T-helper 17 cell (primary cell): ENCODE data around the gene LRRFIP2. TPM values are rescaled to one million over a fixed set of nuclear protein-coding genes. Genes with fewer than 3 reads are reported as not detected.
A peak's percentile ranks its signal among the peaks of the same experiment; 100 is the strongest.
"Not testable (repeated sequence)": the region's sequence is repeated elsewhere in the genome, so short reads cannot be mapped to it uniquely, and the experiment has no call there.

ENCODE experiments used
- ATAC-seq: fragments of 150-1000 bp; cut with Tn5 transposase; 2 replicates; pipeline ENCODE4 v1.10.0; 2021; ENCODE audit warnings: mild to moderate bottlenecking, moderate library complexity
- DNase-seq, 3 donors: peaks; one replicate each; pipeline versions ENCODE4 v3.0.0 to v3.0.0-alpha.2; 2020 to 2021
- H3K9me3 ChIP-seq: one replicate; pipeline ENCODE4 v1.7.0; 2013; ENCODE audit warnings: low read length, mild to moderate bottlenecking; ENCODE audit not compliant: control insufficient read depth, poor library complexity, severe bottlenecking
- H3K27ac Mint-ChIP-seq: one replicate; pipeline ENCODE4 v1.8.0; 2022; ENCODE audit warnings: mild to moderate bottlenecking, moderate library complexity, mixed read lengths
- H3K27me3 Mint-ChIP-seq: one replicate; pipeline ENCODE4 v1.8.0; 2022; ENCODE audit warnings: mixed read lengths
- H3K36me3 Mint-ChIP-seq: one replicate; pipeline ENCODE4 v1.8.0; 2022; ENCODE audit warnings: low read depth, mixed read lengths
- H3K4me1 Mint-ChIP-seq: one replicate; pipeline ENCODE4 v1.8.0; 2022; ENCODE audit warnings: mild to moderate bottlenecking, mixed read lengths
- H3K4me3 Mint-ChIP-seq: one replicate; pipeline ENCODE4 v1.8.0; 2022; ENCODE audit warnings: mild to moderate bottlenecking, moderate library complexity, mixed read lengths
- total RNA-seq, 4 donors: library from RNA in 2 of 4; stranded (reverse) in 2 of 4; gene quantifications; one replicate each; pipeline ENCODE4 v1.2.3 and lab custom pipeline; 2022 to 2026

Gene LRRFIP2, protein sequence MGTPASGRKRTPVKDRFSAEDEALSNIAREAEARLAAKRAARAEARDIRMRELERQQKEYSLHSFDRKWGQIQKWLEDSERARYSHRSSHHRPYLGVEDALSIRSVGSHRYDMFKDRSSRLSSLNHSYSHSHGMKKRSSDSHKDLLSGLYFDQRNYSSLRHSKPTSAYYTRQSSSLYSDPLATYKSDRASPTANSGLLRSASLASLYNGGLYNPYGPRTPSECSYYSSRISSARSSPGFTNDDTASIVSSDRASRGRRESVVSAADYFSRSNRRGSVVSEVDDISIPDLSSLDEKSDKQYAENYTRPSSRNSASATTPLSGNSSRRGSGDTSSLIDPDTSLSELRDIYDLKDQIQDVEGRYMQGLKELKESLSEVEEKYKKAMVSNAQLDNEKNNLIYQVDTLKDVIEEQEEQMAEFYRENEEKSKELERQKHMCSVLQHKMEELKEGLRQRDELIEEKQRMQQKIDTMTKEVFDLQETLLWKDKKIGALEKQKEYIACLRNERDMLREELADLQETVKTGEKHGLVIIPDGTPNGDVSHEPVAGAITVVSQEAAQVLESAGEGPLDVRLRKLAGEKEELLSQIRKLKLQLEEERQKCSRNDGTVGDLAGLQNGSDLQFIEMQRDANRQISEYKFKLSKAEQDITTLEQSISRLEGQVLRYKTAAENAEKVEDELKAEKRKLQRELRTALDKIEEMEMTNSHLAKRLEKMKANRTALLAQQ
- total RNA-seq (10 to 100 TPM; 45.4 to 51.6 TPM), total RNA-seq (lab: John Stamatoyannopoulos, UW) (60.9 to 71.2 reads per million in 2 donors)

DNA sequence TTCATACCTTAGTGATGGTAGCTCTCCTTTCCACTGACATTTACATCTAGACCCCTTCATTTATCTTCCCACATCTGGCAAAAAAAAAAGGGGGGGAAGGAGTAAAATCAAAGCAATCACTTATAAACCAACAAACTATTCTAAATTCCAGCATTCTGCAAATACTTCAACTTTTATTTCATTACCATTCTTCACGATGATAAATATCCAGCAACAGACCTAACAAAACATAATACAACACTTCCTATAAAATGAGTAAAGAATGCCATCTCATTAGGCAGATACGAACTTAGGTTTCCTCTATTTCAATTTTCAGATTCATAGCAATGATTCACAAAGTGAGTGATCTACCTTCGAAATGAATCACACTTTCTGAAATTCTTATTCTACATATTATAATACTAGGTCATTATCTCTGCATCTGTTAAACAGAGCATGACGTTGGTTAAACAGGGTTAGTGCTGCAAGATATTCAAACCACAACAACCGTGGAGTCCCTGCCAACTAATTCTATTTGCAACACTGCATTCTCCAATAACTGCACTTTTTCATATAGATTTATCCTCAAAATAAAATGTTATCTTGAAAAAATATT lies at the start of gene LRRFIP2:
Gene LRRFIP2 (minus strand): TSS at position 51 of the 595 bp plus-strand sequence. CDS start 25,599 bp downstream, outside the sequence.
- Mint-ChIP-seq H3K36me3 (no peaks in the 10 kb centered on the region), H3K27me3 (no peaks in the 10 kb centered on the region), H3K27ac (peak within 1 kb of the TSS; percentile 92), H3K4me1 (peaks cover 29% of the 10 kb centered on the region), H3K4me3 (peak within 1 kb of the TSS; percentile 92)
- DNase-seq (no peak), ATAC-seq (peak; percentile 51)
- no peaks in the 10 kb centered on the region for H3K9me3 ChIP-seq

DNA sequence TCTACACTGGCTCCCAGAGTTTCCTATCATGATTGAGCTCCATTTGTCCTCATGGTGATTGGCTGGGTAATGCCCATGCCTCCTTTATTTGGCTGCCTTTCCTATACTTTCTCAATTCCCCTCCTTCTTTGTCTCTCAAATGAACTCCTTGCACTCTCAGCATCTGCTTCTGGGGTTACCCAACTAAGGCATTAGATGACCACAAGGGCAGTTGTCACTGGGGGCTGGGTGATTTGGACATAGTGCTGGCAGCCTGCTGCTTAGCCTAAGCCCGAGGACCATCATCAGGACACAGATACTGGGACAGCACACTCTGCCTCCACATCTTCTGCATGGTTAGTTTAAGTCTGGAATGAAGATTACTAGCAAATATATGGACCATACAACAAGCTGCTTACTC lies 49.2 kb upstream of the LRRFIP2 start:
- no peak overlapping the region for H3K4me3 Mint-ChIP-seq
- no peaks in the 10 kb centered on the region for H3K36me3 Mint-ChIP-seq
- peaks cover 19% of the 10 kb centered on the region for H3K4me1 Mint-ChIP-seq
- ATAC-seq (no peak), DNase-seq (no peak)
- no peak overlapping the region for H3K27ac Mint-ChIP-seq
- no peaks in the 10 kb centered on the region for H3K27me3 Mint-ChIP-seq
- H3K9me3 ChIP-seq = no peaks in the 10 kb centered on the region

DNA sequence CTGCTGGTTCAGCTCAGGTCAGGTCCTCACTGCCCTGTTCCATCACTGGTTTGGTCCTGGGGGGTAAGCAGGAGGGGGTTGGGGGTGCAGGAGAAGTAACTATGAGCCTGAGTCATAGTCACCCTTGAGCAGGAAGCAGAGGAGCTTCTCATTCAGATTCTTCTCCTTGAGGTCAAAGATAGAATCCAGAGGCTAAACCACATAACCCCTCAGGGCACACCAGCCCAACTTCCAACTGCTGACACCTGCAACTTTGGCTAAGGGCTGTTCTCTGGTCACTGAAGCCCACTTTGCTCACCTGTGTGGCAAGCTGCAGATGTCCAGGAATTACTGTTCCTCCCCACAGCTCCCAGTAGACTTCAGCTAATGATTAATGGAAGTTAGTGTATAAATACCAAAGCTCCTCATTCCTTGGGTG lies 48.8 kb upstream of the LRRFIP2 start:
- H3K27ac Mint-ChIP-seq = no peak overlapping the region

GRCh38 chr3:37222542-37222941 lies 48.2 kb upstream of the LRRFIP2 start:
- not testable (repeated sequence) for H3K4me3 Mint-ChIP-seq

More for the DNA sequence above, 48.8 kb upstream of the LRRFIP2 start:
- H3K4me3 Mint-ChIP-seq = no peak overlapping the region
- H3K36me3 Mint-ChIP-seq = no peaks in the 10 kb centered on the region
- H3K4me1 Mint-ChIP-seq = peaks cover 19% of the 10 kb centered on the region
- ATAC-seq (no peak), DNase-seq (no peak)
- no peaks in the 10 kb centered on the region for H3K27me3 Mint-ChIP-seq
- H3K9me3 ChIP-seq = no peaks in the 10 kb centered on the region

DNA sequence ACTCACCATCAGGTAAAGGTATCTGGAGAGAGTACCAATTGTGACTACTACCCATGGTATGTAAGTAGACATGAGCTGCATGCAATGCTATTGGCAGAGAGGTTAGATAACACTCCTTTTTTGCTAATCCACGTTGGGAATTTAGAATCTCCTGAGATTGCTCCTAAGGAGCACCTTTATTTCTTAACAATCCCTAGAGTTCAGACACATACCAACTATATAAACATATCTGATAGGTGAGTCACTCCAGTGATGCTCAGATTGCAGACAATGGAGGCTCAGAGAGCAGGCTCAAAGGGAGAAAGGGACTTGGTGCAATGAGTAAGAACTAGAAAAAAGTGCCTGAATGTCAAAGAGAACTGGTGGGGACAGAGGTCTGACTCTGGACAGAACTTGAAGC lies 47.0 kb upstream of the LRRFIP2 start:
- H3K27ac Mint-ChIP-seq = no peak overlapping the region

More at GRCh38 chr3:37222542-37222941, 48.2 kb upstream of the LRRFIP2 start:
- H3K27ac Mint-ChIP-seq, H3K27me3 Mint-ChIP-seq, DNase-seq, ATAC-seq, H3K9me3 ChIP-seq, H3K36me3 Mint-ChIP-seq: not testable (repeated sequence)
- H3K4me1 Mint-ChIP-seq = peaks cover 16% of the 10 kb centered on the region

GRCh38 chr3:37219266-37219665 lies 44.9 kb upstream of the LRRFIP2 start:
- peaks cover 24% of the 10 kb centered on the region for H3K4me1 Mint-ChIP-seq
- peak overlapping the region; percentile 7 for H3K4me3 Mint-ChIP-seq
- ATAC-seq = no peak
- no peak overlapping the region for H3K27ac Mint-ChIP-seq
- no peak for DNase-seq
- no peaks in the 10 kb centered on the region for H3K27me3 Mint-ChIP-seq
- H3K36me3 Mint-ChIP-seq = no peaks in the 10 kb centered on the region
- H3K9me3 ChIP-seq = no peaks in the 10 kb centered on the region

More for the DNA sequence above, 47.0 kb upstream of the LRRFIP2 start:
- no peaks in the 10 kb centered on the region for H3K36me3 Mint-ChIP-seq
- ATAC-seq = no peak
- H3K4me1 Mint-ChIP-seq = peaks cover 20% of the 10 kb centered on the region
- no peak overlapping the region for H3K4me3 Mint-ChIP-seq
- DNase-seq = no peak
- H3K9me3 ChIP-seq = no peaks in the 10 kb centered on the region
- H3K27me3 Mint-ChIP-seq = no peaks in the 10 kb centered on the region

DNA sequence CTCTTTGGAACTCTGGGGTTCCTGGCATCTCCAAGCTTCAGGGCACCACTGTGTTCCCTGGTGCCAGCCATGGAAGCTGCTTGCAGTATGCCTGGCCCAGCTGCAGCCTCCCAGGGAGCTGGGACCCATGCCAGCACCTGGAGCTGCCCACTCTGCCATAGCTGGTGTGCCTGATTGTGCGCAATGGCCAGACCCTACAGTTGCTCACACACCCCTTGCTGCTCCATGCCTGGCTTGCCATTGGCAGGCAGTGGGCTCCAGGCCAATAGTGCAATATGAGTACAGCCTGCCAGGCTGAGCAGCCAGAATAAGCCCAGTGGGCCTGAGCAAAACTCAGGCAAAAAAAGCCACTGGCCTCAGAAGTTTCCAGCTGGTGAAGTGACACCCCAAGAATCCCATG lies 43.8 kb upstream of the LRRFIP2 start:
- peaks cover 19% of the 10 kb centered on the region for H3K4me1 Mint-ChIP-seq
- ATAC-seq (no peak), DNase-seq (no peak)
- H3K27ac Mint-ChIP-seq = peak overlapping the region; percentile 90
- no peaks in the 10 kb centered on the region for H3K9me3 ChIP-seq
- H3K36me3 Mint-ChIP-seq = no peaks in the 10 kb centered on the region
- H3K27me3 Mint-ChIP-seq = no peaks in the 10 kb centered on the region
- no peak overlapping the region for H3K4me3 Mint-ChIP-seq

DNA sequence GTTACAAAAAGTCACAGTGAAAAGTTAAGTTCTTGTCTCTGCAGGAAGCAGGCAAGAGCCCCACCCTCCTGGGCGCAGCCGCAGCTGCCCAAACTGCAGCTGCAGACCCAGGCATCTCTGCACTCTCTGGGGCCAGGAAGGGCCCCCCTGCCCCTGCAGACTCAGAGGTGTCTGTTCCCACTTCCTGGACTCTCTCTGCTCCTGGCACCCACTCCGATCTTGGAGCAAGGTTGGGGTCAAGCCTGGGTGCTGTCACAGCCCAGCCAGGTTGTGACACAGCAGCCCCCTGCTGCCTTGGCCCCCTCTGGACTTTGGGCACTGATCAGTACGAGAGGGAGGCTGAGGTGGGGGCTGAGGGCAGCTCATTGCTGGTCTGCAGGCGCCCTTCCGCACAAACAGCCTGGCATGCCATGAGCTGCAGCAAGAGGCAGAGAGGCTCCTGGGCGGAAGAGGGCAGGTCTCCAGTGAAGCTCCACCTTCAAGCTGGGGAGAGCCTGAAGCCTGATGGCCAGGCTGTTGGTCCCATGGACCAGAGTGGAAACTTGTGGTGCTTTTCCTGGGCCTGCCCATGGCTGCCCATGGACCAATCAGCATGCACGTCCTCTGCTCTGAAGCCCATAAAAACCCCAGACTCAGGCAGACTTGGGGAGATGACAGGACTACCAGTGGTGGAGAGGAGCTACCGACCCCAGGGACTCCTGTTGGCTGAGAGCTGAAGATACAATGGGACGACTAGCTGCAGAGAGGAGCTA lies 42.9 kb upstream of the LRRFIP2 start:
- H3K27me3 Mint-ChIP-seq = no peaks in the 10 kb centered on the region
- H3K4me3 Mint-ChIP-seq = peak overlapping the region; percentile 79
- no peaks in the 10 kb centered on the region for H3K9me3 ChIP-seq
- ATAC-seq = peak; percentile 71
- H3K4me1 Mint-ChIP-seq = peaks cover 16% of the 10 kb centered on the region
- DNase-seq = no peak
- H3K36me3 Mint-ChIP-seq = no peaks in the 10 kb centered on the region
- H3K27ac Mint-ChIP-seq = peak overlapping the region; percentile 90

DNA sequence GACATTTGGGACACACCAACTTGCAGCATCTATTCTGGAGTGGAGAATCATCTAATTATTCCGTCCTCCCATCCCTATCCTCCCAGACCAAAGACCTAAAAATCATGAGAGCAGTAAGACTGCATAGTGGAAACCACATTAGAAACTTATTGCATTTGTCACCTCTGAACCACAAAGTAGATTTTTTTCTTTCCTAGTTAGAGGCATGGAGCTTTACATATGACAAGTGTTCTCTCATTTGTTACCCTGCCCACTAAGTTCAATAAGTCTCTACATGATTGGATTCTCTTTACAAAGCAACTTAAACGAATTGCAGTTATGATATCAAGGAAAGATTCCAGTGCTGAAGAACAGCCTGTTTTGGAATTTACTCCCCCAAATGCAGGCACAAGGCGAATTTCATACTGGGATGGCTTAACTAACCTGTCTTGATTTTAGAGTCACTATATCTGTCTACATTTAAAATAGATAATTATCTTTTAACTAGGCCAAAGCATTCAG lies 42.3 kb upstream of the LRRFIP2 start:
- DNase-seq (no peak), ATAC-seq (peak; percentile 83)
- Mint-ChIP-seq H3K27ac (peak overlapping the region; percentile 90), H3K36me3 (no peaks in the 10 kb centered on the region), H3K4me3 (peak overlapping the region; percentile 79), H3K27me3 (no peaks in the 10 kb centered on the region), H3K4me1 (peaks cover 16% of the 10 kb centered on the region)
- no peaks in the 10 kb centered on the region for H3K9me3 ChIP-seq

DNA sequence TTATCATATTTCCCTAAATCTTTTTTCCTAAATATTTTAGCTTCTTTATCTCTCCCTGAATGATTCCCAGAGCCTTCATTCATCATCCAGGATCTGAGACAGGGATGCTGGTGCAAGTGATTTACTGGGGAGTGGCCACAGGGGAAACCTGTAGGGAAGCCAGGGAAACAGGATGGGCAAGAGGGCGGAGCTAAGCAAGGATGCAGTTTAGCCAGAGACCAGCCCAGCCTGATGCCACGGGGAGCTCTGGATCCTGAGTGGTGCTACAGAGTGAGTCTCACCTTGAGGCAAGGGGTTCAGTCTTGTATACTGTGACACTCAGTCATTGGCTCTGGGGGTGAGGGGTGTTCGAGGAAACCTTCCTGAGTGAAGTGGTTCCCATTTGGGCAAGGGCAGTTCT lies 39.7 kb upstream of the LRRFIP2 start:
- Mint-ChIP-seq H3K27ac (peak overlapping the region; percentile 90), H3K4me3 (no peak overlapping the region), H3K4me1 (peaks cover 14% of the 10 kb centered on the region), H3K27me3 (no peaks in the 10 kb centered on the region), H3K36me3 (no peaks in the 10 kb centered on the region)
- ATAC-seq (no peak), DNase-seq (no peak)
- no peaks in the 10 kb centered on the region for H3K9me3 ChIP-seq

DNA sequence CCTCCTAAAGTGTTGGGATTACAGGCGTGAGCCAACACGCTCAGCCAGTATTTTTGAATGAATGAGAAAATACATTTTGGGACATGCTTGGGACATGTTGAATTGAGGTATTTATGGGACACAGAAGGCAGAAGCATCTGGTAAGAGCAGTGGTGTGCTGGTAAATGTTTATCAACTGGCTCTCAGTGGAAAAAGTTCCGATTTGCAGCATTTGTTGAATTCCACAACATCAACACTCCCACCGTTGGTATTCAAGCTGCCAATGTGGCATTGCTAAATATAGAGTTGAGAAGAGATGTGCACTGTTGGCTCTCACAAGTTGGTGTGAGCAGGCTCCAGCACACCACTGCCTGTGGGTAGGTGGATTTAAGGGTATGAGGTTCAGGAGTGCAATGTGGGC lies 35.8 kb upstream of the LRRFIP2 start:
- Mint-ChIP-seq H3K4me1 (peaks cover 6% of the 10 kb centered on the region), H3K4me3 (no peak overlapping the region), H3K27ac (no peak overlapping the region), H3K27me3 (no peaks in the 10 kb centered on the region), H3K36me3 (no peaks in the 10 kb centered on the region)
- no peaks in the 10 kb centered on the region for H3K9me3 ChIP-seq
- DNase-seq (no peak), ATAC-seq (no peak)

DNA sequence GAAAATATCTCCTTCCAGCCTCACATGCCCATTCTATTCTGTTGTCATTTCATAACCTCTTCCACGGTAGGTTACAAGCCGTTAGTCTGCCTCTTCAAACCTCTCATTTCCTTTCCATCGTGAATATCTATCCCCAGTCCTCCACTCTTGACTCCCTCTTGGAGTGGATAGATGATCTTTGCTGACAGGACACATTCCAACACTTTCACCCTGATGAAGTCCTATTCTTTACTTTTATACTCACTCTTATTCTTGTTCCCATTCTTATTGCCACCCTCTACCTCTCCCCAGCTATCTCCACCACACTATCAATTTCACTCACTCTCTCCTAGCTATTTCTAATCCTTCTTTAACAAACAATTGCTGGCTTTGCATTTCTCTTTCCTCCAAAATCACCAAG lies 34.2 kb upstream of the LRRFIP2 start:
- H3K27me3 Mint-ChIP-seq, H3K9me3 ChIP-seq, ATAC-seq, H3K4me1 Mint-ChIP-seq, H3K4me3 Mint-ChIP-seq, H3K27ac Mint-ChIP-seq, H3K36me3 Mint-ChIP-seq, DNase-seq: not testable (repeated sequence)
